ENCODE data around the gene RGS6. TPM values are rescaled to one million over a fixed set of nuclear protein-coding genes. Genes with fewer than 3 reads are reported as not detected.

Gene RGS6
- total and polyA plus RNA-seq, 2 experiments from 2014 or later: 0.86 to 0.95 TPM

- H3K27ac ChIP-seq: peak overlapping the region; percentile 73
These were observed 627.5 kb downstream of the RGS6 start for GRCh38 chr14:72559669-72560255.

DNA sequence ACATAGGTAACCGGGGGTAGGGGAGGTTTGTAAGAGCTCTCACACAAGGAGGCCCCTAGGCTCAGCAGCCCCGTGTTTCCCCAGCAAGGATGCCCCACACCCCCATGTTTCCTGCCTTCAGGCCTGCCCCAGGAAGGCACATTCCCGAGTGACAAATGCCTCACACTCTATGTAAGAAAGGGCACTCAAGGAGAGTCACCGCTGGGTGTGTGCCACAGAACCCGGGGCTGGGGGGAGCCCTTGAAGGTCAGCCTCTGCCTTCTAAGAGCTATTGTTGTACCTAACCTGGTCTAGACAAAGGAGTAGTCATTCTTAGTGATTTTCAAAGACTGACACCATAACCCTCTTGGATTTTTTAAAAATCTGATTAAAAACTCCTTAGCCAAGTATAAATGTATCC lies 628.1 kb downstream of the RGS6 start:
- Histone ChIP-seq H3K9me3 (ENCODE audit: low read depth) (no peaks in the 10 kb centered on the region), H3K27me3 (no peaks in the 10 kb centered on the region), H3K4me3 (no peak overlapping the region), H3K36me3 (no peaks in the 10 kb centered on the region), H3K4me1 (ENCODE audit: low read depth) (peaks cover 23% of the 10 kb centered on the region), H3K27ac (peak overlapping the region; percentile 73)
- peak in 1 of 2 donors; percentile 71 for DNase-seq (ENCODE audit: low read depth in 1 of 2, low spot score in 1 of 2)
- TF ChIP-seq CTCF (IDR thresholded peaks at IDR 0.05; ENCODE audit: low read depth, low read length): no peak

More at GRCh38 chr14:72559669-72560255, 627.5 kb downstream of the RGS6 start:
- H3K9me3 ChIP-seq (ENCODE audit: low read depth): no peaks in the 10 kb centered on the region
- no peaks in the 10 kb centered on the region for H3K36me3 ChIP-seq
- H3K4me1 ChIP-seq (ENCODE audit: low read depth): peaks cover 23% of the 10 kb centered on the region
- no peaks in the 10 kb centered on the region for H3K27me3 ChIP-seq
- no peak for DNase-seq (ENCODE audit: low read depth in 1 of 2, low spot score in 1 of 2)
- H3K4me3 ChIP-seq: no peak overlapping the region
- TF ChIP-seq CTCF (IDR thresholded peaks at IDR 0.05; ENCODE audit: low read depth, low read length): no peak

- Histone ChIP-seq H3K27me3 (no peaks in the 10 kb centered on the region), H3K9me3 (ENCODE audit: low read depth) (no peaks in the 10 kb centered on the region), H3K27ac (peak overlapping the region; percentile 73), H3K36me3 (no peaks in the 10 kb centered on the region), H3K4me3 (no peak overlapping the region), H3K4me1 (ENCODE audit: low read depth) (peaks cover 23% of the 10 kb centered on the region)
- no peak for TF ChIP-seq CTCF (IDR thresholded peaks at IDR 0.05; ENCODE audit: low read depth, low read length)
- DNase-seq (ENCODE audit: low read depth in 1 of 2, low spot score in 1 of 2): no peak
These were observed 628.8 kb downstream of the RGS6 start for GRCh38 chr14:72560889-72561493.

DNA sequence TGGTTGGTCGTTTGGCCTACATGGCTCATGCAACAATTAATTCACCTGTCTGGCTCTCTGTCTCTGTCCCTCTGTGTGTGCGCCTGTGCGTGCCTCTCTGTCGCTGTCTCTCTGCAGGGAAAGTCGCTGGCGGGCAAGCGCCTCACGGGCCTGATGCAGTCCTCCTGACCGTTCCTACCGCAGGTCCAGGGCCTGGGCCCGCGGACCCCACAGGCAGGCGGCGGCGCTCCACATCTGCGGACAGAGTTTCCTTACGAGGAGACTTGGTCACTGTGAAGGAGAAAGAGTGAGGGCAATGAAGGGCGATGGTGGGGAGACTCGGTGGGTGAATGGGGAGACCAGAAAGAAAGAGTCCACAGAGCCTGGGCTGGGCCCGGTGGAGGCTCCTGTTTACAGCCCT lies 630.1 kb downstream of the RGS6 start:
- DNase-seq (ENCODE audit: low read depth in 1 of 2, low spot score in 1 of 2): no peak
- no peaks in the 10 kb centered on the region for H3K9me3 ChIP-seq (ENCODE audit: low read depth)
- H3K4me3 ChIP-seq: no peak overlapping the region
- no peak for TF ChIP-seq CTCF (IDR thresholded peaks at IDR 0.05; ENCODE audit: low read depth, low read length)
- H3K27ac ChIP-seq: no peak overlapping the region
- H3K4me1 ChIP-seq (ENCODE audit: low read depth): peaks cover 23% of the 10 kb centered on the region
- H3K27me3 ChIP-seq: no peaks in the 10 kb centered on the region
- no peaks in the 10 kb centered on the region for H3K36me3 ChIP-seq

DNA sequence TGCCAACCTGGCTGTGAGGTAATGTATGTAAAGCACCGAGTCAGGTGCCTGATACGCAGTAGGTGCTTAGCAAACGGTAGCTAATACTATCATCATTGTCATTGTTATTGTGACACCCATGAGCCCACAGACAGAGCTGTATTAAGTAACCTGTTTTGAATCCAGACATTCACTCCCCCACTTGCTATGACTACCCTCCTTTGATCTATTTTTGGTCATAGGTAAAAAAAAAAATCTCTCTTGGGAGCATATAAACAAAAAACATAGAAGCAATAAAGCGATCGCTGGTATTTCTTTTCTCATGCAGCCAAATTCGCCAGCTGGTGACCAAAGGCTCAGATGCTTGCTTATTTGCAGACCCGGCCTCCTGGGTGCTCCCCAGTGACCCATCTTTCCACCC lies 631.4 kb downstream of the RGS6 start:
- Histone ChIP-seq H3K4me1 (ENCODE audit: low read depth) (peaks cover 23% of the 10 kb centered on the region), H3K27me3 (no peaks in the 10 kb centered on the region), H3K9me3 (ENCODE audit: low read depth) (no peaks in the 10 kb centered on the region), H3K4me3 (no peak overlapping the region), H3K27ac (no peak overlapping the region), H3K36me3 (no peaks in the 10 kb centered on the region)
- no peak for TF ChIP-seq CTCF (IDR thresholded peaks at IDR 0.05; ENCODE audit: low read depth, low read length)
- DNase-seq (ENCODE audit: low read depth in 1 of 2, low spot score in 1 of 2): no peak

Data from cardiac muscle cell (in vitro differentiated cells and primary cell).